Measurements from ENCODE around the gene RIN3. TPM values are rescaled to one million over a fixed set of nuclear protein-coding genes. Genes with fewer than 3 reads are reported as not detected.
A peak's percentile ranks its signal among the peaks of the same experiment; 100 is the strongest.

RIN3 gene
- total RNA-seq, 1 donor from 2014 or later, result 4.7 TPM

DNA sequence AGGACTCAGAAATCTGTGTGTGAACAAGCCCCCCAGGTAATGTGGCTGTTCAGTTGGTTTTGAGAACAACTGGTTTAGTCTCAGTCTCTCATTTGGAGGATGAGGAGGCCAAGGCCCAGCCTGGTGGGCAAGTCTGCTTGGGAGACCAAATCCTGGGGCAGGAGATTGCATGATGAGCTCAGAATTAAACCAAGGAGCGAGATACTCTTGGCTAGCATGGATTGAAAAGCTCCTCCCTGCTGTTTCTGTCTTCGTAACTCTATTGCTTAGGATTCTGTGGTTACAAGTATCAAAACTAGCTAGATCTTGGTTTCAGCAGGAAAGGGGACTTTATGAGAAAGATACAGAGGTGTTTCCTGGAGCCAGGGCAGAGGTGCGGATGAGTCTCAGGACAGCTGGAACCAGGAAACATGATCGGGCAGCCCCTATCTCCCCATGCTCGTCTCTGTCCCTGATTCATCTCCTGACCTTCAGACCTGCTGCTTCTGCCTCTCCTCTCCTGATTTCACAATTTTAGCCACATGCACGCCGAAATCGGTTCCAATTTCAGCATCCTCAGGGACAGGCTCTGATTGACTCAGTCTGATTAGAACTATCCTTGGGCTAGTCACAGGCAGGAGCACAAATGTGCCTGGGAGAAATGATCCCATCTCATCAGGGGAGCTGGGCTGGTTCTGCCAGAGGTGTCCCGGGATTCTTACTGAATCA lies 40.2 kb upstream of the RIN3 start:
- Histone ChIP-seq H3K9ac (ENCODE audit: low read depth in 1 of 3, low read length in 3 of 3) (no peak overlapping the region), H3K4me3 (ENCODE audit: low read length in 3 of 3) (no peak overlapping the region), H3K9me3 (ENCODE audit: control insufficient read depth in 3 of 3, low read length in 3 of 3) (peaks cover 0 to 2% (median 0%) of the 10 kb centered on the region in 3 donors), H3K36me3 (ENCODE audit: control insufficient read depth in 3 of 3, insufficient read depth in 3 of 3, low read length in 3 of 3) (no peaks in the 10 kb centered on the region), H3K27ac (ENCODE audit: low read depth, low read length) (peak overlapping the region; percentile 51), H3K4me1 (ENCODE audit: control insufficient read depth in 3 of 3, insufficient read depth in 3 of 3, low read length in 3 of 3) (peaks cover 0 to 2% (median 0%) of the 10 kb centered on the region in 3 donors), H3K27me3 (ENCODE audit: control insufficient read depth in 3 of 3, insufficient read depth in 3 of 3, low read length in 3 of 3) (no peaks in the 10 kb centered on the region)

DNA sequence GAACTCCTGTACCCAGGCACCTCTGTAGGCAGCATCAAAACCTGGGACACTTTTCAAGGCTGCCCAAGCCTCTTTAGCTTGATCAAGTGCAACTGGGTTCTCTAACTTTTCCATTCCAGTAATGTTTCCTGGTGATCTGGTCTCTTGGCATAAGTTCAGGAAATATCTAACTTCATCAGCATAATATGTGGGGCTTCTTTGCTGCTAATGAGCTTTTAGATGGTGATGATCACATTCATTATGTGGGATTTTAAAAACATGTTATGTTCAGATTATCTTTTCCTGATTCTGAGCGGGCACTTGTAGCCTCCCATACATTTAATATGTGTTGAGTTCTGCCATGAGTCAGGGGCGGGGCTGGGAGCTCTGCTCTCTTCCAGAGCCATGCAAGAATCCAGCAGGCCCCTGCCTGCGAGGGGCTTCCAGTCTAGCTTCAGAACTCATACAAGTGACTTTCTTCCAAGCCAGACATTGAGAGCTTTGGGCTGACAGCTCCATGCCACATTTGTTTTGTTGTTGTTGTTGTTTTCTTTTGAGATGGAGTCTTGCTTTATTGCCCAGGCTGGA lies 39.5 kb upstream of the RIN3 start:
- peak overlapping the region; percentile 51 for H3K27ac ChIP-seq (ENCODE audit: low read depth, low read length)
- no peak overlapping the region for H3K9ac ChIP-seq (ENCODE audit: low read depth in 1 of 3, low read length in 3 of 3)

DNA sequence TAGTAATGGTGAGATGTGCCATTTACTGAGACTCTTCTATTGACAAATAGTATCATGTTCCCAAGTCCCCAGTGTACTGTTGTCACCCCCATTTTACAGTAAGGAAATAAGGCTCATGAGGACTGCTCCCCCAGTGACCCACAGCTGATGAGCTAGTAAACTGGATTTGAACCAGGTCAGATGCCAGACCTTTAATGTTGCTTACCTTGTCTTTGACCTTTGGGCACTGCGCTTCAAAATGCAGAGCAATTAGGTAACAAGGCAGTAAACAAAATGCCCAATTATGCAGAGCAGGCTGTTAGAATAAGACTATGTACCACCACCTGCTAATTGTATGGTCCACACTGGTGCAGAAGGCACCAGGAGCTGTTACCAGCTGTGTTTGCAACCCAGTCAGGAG lies 38.5 kb upstream of the RIN3 start:
- no peak overlapping the region for H3K27ac ChIP-seq (ENCODE audit: low read depth, low read length)
- peaks cover 0 to 2% (median 0%) of the 10 kb centered on the region in 3 donors for H3K4me1 ChIP-seq (ENCODE audit: control insufficient read depth in 3 of 3, insufficient read depth in 3 of 3, low read length in 3 of 3)
- no peak overlapping the region for H3K4me3 ChIP-seq (ENCODE audit: low read length in 3 of 3)
- no peaks in the 10 kb centered on the region for H3K36me3 ChIP-seq (ENCODE audit: control insufficient read depth in 3 of 3, insufficient read depth in 3 of 3, low read length in 3 of 3)
- H3K27me3 ChIP-seq (ENCODE audit: control insufficient read depth in 3 of 3, insufficient read depth in 3 of 3, low read length in 3 of 3), result no peaks in the 10 kb centered on the region
- H3K9me3 ChIP-seq (ENCODE audit: control insufficient read depth in 3 of 3, low read length in 3 of 3), result no peaks in the 10 kb centered on the region
- no peak overlapping the region for H3K9ac ChIP-seq (ENCODE audit: low read depth in 1 of 3, low read length in 3 of 3)

More for the DNA sequence above, 39.5 kb upstream of the RIN3 start:
- Histone ChIP-seq H3K27me3 (ENCODE audit: control insufficient read depth in 3 of 3, insufficient read depth in 3 of 3, low read length in 3 of 3) (no peaks in the 10 kb centered on the region), H3K36me3 (ENCODE audit: control insufficient read depth in 3 of 3, insufficient read depth in 3 of 3, low read length in 3 of 3) (no peaks in the 10 kb centered on the region), H3K9me3 (ENCODE audit: control insufficient read depth in 3 of 3, low read length in 3 of 3) (no peaks in the 10 kb centered on the region), H3K4me3 (ENCODE audit: low read length in 3 of 3) (no peak overlapping the region), H3K4me1 (ENCODE audit: control insufficient read depth in 3 of 3, insufficient read depth in 3 of 3, low read length in 3 of 3) (peaks cover 0 to 2% (median 0%) of the 10 kb centered on the region in 3 donors)

DNA sequence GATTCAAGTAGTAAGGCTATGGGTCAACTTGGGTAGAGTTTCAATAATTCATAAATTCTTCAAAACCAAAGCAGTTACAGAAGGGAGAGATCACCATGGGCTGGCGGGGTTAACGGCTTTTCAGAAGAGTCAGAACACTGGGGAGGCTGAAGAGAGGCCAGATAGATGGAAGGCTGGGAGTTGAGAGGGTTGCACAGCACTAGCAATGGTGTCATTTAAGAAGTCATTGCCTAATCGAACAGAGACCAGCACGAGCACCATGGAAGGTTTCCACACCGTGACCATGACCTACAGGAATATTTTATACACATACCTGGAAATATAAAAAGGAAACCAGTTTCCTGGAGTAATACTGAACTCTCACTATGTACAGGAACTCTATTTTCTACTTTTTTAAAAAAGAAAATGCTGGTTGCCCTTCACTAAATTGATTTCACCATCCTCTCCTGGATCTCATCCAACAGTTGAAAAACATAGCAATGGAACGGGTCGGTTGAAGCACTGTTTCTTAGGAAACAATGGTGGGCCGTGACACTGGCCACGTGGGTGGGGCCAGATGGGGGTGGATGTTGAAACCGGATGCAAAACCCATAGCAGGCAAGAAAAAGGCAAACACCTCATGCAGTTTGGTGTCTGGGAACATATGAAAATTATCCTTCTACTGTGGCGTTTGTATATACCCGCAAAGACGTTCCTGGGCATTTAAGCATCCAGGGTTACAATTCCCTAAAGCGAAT lies 38.0 kb upstream of the RIN3 start:
- Histone ChIP-seq H3K27ac (ENCODE audit: low read depth, low read length) (peak overlapping the region; percentile 13), H3K4me3 (ENCODE audit: low read length in 3 of 3) (no peak overlapping the region), H3K4me1 (ENCODE audit: control insufficient read depth in 3 of 3, insufficient read depth in 3 of 3, low read length in 3 of 3) (peaks cover 0 to 2% (median 0%) of the 10 kb centered on the region in 3 donors)

DNA sequence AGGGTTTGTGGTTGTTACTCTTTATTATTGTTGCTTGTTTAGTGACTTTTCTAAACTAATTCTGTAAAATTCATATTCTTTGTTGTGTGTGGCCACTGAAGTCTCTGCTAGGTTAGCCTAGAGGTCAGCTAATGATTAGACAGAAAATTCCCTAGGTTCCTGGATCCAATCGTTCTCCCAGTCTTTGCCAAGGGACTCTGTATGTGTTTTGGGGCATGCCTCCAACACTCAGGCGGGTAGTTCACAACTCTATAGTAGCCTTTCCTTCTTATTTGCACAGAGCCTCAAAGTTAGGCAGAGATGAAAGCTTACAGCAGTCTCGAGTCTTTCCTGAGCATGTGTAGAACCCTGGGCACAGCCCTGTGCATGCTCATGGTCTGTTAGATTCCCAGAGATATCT lies 32.7 kb upstream of the RIN3 start:
- Histone ChIP-seq H3K9ac (ENCODE audit: low read depth in 1 of 3, low read length in 3 of 3) (no peak overlapping the region), H3K27me3 (ENCODE audit: control insufficient read depth in 3 of 3, insufficient read depth in 3 of 3, low read length in 3 of 3) (no peaks in the 10 kb centered on the region), H3K9me3 (ENCODE audit: control insufficient read depth in 3 of 3, low read length in 3 of 3) (peaks cover 0 to 3% (median 0%) of the 10 kb centered on the region in 3 donors), H3K36me3 (ENCODE audit: control insufficient read depth in 3 of 3, insufficient read depth in 3 of 3, low read length in 3 of 3) (no peaks in the 10 kb centered on the region), H3K4me1 (ENCODE audit: control insufficient read depth in 3 of 3, insufficient read depth in 3 of 3, low read length in 3 of 3) (peaks cover 0 to 4% (median 3%) of the 10 kb centered on the region in 3 donors), H3K4me3 (ENCODE audit: low read length in 3 of 3) (no peak overlapping the region), H3K27ac (ENCODE audit: low read depth, low read length) (no peak overlapping the region)

More for the DNA sequence above, 38.0 kb upstream of the RIN3 start:
- Histone ChIP-seq H3K27me3 (ENCODE audit: control insufficient read depth in 3 of 3, insufficient read depth in 3 of 3, low read length in 3 of 3) (no peaks in the 10 kb centered on the region), H3K9ac (ENCODE audit: low read depth in 1 of 3, low read length in 3 of 3) (no peak overlapping the region), H3K9me3 (ENCODE audit: control insufficient read depth in 3 of 3, low read length in 3 of 3) (no peaks in the 10 kb centered on the region), H3K36me3 (ENCODE audit: control insufficient read depth in 3 of 3, insufficient read depth in 3 of 3, low read length in 3 of 3) (no peaks in the 10 kb centered on the region)

DNA sequence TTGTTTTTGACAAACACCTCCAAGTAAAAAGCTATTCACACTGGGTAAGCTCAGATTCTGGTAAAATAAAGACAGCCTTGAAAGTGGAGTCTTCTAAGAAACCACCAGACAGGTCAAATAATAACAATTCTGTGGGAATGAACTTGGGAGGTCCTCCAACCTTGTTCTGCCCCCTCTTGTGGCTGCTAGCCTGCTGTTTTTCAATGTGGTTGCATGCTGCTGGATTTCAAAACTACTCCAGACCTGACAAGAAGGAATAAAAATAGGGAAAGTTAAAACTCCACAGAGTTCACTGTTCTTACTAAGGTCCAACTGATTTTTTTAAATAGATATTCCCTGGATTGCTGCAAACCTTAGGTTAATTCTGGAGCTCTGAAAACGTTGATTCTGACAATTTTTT lies 32.2 kb upstream of the RIN3 start:
- Histone ChIP-seq H3K27ac (ENCODE audit: low read depth, low read length) (no peak overlapping the region), H3K4me3 (ENCODE audit: low read length in 3 of 3) (no peak overlapping the region), H3K9me3 (ENCODE audit: control insufficient read depth in 3 of 3, low read length in 3 of 3) (peaks cover 0 to 3% (median 0%) of the 10 kb centered on the region in 3 donors), H3K27me3 (ENCODE audit: control insufficient read depth in 3 of 3, insufficient read depth in 3 of 3, low read length in 3 of 3) (no peaks in the 10 kb centered on the region), H3K36me3 (ENCODE audit: control insufficient read depth in 3 of 3, insufficient read depth in 3 of 3, low read length in 3 of 3) (no peaks in the 10 kb centered on the region), H3K9ac (ENCODE audit: low read depth in 1 of 3, low read length in 3 of 3) (no peak overlapping the region), H3K4me1 (ENCODE audit: control insufficient read depth in 3 of 3, insufficient read depth in 3 of 3, low read length in 3 of 3) (peaks cover 0 to 4% (median 3%) of the 10 kb centered on the region in 3 donors)

DNA sequence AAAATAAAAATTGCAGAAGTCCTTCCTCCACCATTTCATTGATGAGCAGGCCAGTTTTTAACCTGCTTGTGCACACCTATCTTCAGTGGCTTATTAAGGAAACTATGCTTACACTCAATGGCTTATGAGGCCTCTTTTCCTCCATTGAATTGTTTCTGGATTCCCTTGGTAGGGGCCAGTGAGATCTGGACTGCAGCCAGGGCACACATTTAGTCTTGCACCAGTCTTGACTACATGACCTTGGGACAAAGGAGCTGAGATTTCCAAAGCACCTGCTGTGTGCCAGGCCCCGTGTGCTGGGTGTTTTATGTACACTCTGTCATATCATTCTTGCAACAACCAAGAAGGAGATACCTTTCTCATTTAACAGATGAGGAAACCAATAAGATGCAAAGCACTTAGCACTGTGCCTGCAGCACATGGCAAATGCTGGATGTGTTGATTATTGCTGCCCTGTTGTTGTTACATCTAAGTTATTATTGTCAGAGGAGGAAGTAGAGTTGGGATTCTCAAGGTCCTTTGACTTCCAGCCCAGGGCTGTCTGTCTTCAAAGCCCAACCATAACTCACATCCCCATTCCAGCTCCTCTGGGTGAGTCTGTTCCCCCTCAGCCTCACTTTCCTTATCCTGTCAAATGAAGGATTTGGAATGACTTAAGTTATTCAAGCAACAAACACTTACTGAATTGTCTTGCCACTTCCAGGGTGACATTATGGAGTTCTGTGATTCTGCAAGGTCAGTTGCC lies 31.6 kb upstream of the RIN3 start:
- Histone ChIP-seq H3K36me3 (ENCODE audit: control insufficient read depth in 3 of 3, insufficient read depth in 3 of 3, low read length in 3 of 3) (no peaks in the 10 kb centered on the region), H3K9me3 (ENCODE audit: control insufficient read depth in 3 of 3, low read length in 3 of 3) (peaks cover 0 to 3% (median 0%) of the 10 kb centered on the region in 3 donors), H3K27me3 (ENCODE audit: control insufficient read depth in 3 of 3, insufficient read depth in 3 of 3, low read length in 3 of 3) (no peaks in the 10 kb centered on the region), H3K27ac (ENCODE audit: low read depth, low read length) (no peak overlapping the region), H3K4me1 (ENCODE audit: control insufficient read depth in 3 of 3, insufficient read depth in 3 of 3, low read length in 3 of 3) (peaks cover 0 to 4% (median 3%) of the 10 kb centered on the region in 3 donors), H3K9ac (ENCODE audit: low read depth in 1 of 3, low read length in 3 of 3) (no peak overlapping the region), H3K4me3 (ENCODE audit: low read length in 3 of 3) (no peak overlapping the region)

DNA sequence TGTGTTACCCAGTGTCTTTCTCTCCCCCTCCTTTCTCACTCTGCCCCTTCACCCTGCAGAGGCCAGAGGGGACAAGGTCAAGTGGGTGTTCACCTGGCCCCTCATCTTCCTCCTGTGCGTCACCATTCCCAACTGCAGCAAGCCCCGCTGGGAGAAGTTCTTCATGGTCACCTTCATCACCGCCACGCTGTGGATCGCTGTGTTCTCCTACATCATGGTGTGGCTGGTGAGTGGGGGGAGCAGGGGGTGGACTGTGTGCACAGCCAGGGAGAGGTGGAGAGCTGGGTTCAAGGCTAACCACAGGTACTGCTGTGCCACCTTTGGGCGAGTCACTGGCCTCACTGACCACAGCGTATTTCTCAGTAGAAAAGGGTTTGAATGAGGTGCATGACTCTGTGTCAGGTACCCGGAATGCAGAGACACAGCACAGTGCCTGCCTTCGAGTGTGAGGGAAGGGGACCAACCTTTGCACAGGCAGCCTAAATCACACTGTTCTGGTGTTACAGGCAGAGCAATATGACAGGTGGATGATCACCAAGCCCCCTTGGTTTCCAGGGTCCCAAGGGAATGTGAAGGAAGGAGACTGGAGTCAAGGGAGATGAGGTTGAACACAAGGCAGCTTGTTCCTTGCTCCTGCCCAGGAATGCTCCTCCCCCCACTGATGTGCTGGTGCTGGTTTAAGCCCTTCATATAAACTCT lies 30.8 kb upstream of the RIN3 start:
- H3K9me3 ChIP-seq (ENCODE audit: control insufficient read depth in 3 of 3, low read length in 3 of 3), result peaks cover 0 to 3% (median 0%) of the 10 kb centered on the region in 3 donors
- no peaks in the 10 kb centered on the region for H3K27me3 ChIP-seq (ENCODE audit: control insufficient read depth in 3 of 3, insufficient read depth in 3 of 3, low read length in 3 of 3)
- no peak overlapping the region for H3K9ac ChIP-seq (ENCODE audit: low read depth in 1 of 3, low read length in 3 of 3)
- H3K27ac ChIP-seq (ENCODE audit: low read depth, low read length), result no peak overlapping the region
- H3K4me1 ChIP-seq (ENCODE audit: control insufficient read depth in 3 of 3, insufficient read depth in 3 of 3, low read length in 3 of 3), result peaks cover 4 to 8% (median 5%) of the 10 kb centered on the region in 3 donors
- no peaks in the 10 kb centered on the region for H3K36me3 ChIP-seq (ENCODE audit: control insufficient read depth in 3 of 3, insufficient read depth in 3 of 3, low read length in 3 of 3)
- H3K4me3 ChIP-seq (ENCODE audit: low read length in 3 of 3), result no peak overlapping the region

DNA sequence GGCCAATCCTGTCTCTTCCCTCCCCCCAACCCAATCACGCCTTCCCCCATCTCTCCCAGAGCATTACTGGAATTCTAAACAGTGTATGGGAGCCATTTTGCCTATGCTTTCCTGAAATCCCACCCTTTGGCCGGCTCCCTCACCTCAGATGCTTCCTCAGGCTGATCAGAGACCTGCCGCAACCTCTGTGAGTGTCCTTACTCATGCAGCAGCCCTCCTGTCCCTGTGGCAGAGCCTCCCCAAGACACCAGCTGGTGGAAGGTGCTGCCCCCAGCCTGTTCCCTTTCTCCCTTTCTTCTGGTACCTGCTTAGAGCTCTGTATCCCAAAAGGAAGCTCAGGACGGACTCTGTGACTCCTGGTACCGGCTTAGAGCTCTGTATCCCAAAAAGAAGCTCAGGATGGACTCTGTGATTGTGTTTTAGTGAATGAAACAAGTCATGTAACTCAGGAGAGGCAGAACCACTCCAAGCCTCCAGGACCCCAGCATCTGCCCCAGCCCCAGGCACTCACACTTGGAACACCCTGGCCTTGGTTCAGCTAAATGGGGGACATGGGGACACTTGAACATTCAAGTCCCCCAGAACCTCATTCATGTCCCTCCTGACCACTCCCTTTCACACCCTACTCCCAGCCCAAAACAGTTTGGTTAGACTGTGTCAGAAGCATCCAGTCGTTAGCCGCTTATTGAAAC lies 29.3 kb upstream of the RIN3 start:
- Histone ChIP-seq H3K4me1 (ENCODE audit: control insufficient read depth in 3 of 3, insufficient read depth in 3 of 3, low read length in 3 of 3) (peaks cover 4 to 13% (median 7%) of the 10 kb centered on the region in 3 donors), H3K36me3 (ENCODE audit: control insufficient read depth in 3 of 3, insufficient read depth in 3 of 3, low read length in 3 of 3) (no peaks in the 10 kb centered on the region), H3K27ac (ENCODE audit: low read depth, low read length) (no peak overlapping the region), H3K4me3 (ENCODE audit: low read length in 3 of 3) (no peak overlapping the region), H3K9ac (ENCODE audit: low read depth in 1 of 3, low read length in 3 of 3) (no peak overlapping the region), H3K9me3 (ENCODE audit: control insufficient read depth in 3 of 3, low read length in 3 of 3) (peaks cover 0 to 3% (median 0%) of the 10 kb centered on the region in 3 donors), H3K27me3 (ENCODE audit: control insufficient read depth in 3 of 3, insufficient read depth in 3 of 3, low read length in 3 of 3) (no peaks in the 10 kb centered on the region)

Data from skeletal muscle tissue (tissue), 4 donors.